ENCODE data around the gene MACROD2. TPM values are rescaled to one million over a fixed set of nuclear protein-coding genes. Genes with fewer than 3 reads are reported as not detected.

Gene MACROD2
- total RNA-seq, 6 experiments from 2014 or later = 0.05 to 0.57 (median 0.11) TPM; not detected in 1

GRCh38 chr20:15843777-15844176 lies 1848.5 kb downstream of the MACROD2 start:
- H3K27ac Mint-ChIP-seq = no peak overlapping the region
- peaks cover 21% of the 10 kb centered on the region for H3K9me3 Mint-ChIP-seq
- no peaks in the 10 kb centered on the region for H3K4me1 Mint-ChIP-seq (ENCODE audit: low read depth)

GRCh38 chr20:15847196-15847784 lies 1852.0 kb downstream of the MACROD2 start:
- DNase-seq = no peak
- Mint-ChIP-seq H3K9me3 (peaks cover 24% of the 10 kb centered on the region), H3K4me3 (no peak overlapping the region), H3K27me3 (ENCODE audit: insufficient read depth) (peaks cover 1% of the 10 kb centered on the region), H3K36me3 (ENCODE audit: low read depth) (0 out of 2 replicates have a peak, but pooled peaks cover 5% of the 10 kb centered on the region), H3K27ac (no peak overlapping the region), H3K4me1 (ENCODE audit: low read depth) (no peaks in the 10 kb centered on the region)
- TF ChIP-seq CTCF (IDR thresholded peaks at IDR 0.05) = no peak

More at GRCh38 chr20:15843777-15844176, 1848.5 kb downstream of the MACROD2 start:
- no peak for DNase-seq
- no peak for TF ChIP-seq CTCF (IDR thresholded peaks at IDR 0.05)
- Mint-ChIP-seq H3K4me3 (no peak overlapping the region), H3K27me3 (ENCODE audit: insufficient read depth) (peaks cover 1% of the 10 kb centered on the region), H3K36me3 (ENCODE audit: low read depth) (no peaks in the 10 kb centered on the region)

GRCh38 chr20:15848126-15848525 lies 1852.8 kb downstream of the MACROD2 start:
- Mint-ChIP-seq H3K4me3 (no peak overlapping the region), H3K36me3 (ENCODE audit: low read depth) (0 out of 2 replicates have a peak, but pooled peaks cover 5% of the 10 kb centered on the region), H3K9me3 (peaks cover 20% of the 10 kb centered on the region), H3K27me3 (ENCODE audit: insufficient read depth) (peaks cover 1% of the 10 kb centered on the region), H3K4me1 (ENCODE audit: low read depth) (no peaks in the 10 kb centered on the region), H3K27ac (no peak overlapping the region)
- TF ChIP-seq CTCF (IDR thresholded peaks at IDR 0.05) = no peak
- no peak for DNase-seq

GRCh38 chr20:15848995-15849610 lies 1853.8 kb downstream of the MACROD2 start:
- Mint-ChIP-seq H3K4me3 (no peak overlapping the region), H3K27me3 (ENCODE audit: insufficient read depth) (peaks cover 1% of the 10 kb centered on the region), H3K4me1 (ENCODE audit: low read depth) (no peaks in the 10 kb centered on the region), H3K9me3 (peaks cover 20% of the 10 kb centered on the region), H3K36me3 (ENCODE audit: low read depth) (0 out of 2 replicates have a peak, but pooled peaks cover 5% of the 10 kb centered on the region), H3K27ac (no peak overlapping the region)
- TF ChIP-seq CTCF (IDR thresholded peaks at IDR 0.05) = no peak
- no peak for DNase-seq

- Mint-ChIP-seq H3K9me3 (peaks cover 30% of the 10 kb centered on the region), H3K27ac (no peak overlapping the region), H3K27me3 (ENCODE audit: insufficient read depth) (peaks cover 1% of the 10 kb centered on the region), H3K36me3 (ENCODE audit: low read depth) (0 out of 2 replicates have a peak, but pooled peaks cover 5% of the 10 kb centered on the region), H3K4me1 (ENCODE audit: low read depth) (no peaks in the 10 kb centered on the region), H3K4me3 (no peak overlapping the region)
- TF ChIP-seq CTCF (IDR thresholded peaks at IDR 0.05) = no peak
- DNase-seq = no peak
These were observed 1856.4 kb downstream of the MACROD2 start for GRCh38 chr20:15851576-15852215.
